NOMO-1 treated with DMSO at 0.1 percent for 48 hours (cell line): ENCODE measurements around the gene EEF1A2.

ENCODE experiments used
- DNase-seq: peaks from one replicate; lab custom pipeline; 2025; ENCODE audit not compliant: unreplicated experiment; lab: John Stamatoyannopoulos, UW

The EEF1A2 gene

GRCh38 chr20:63471717-63471980 is 27.2 kb downstream of the EEF1A2 start:
- no peak for DNase-seq

- DNase-seq = no peak
These were observed 27.7 kb downstream of the EEF1A2 start for GRCh38 chr20:63471002-63471716.

- DNase-seq = no peak
These were observed 28.5 kb downstream of the EEF1A2 start for GRCh38 chr20:63470410-63470809.

GRCh38 chr20:63469713-63470101 is 29.2 kb downstream of the EEF1A2 start:
- DNase-seq = no peak

GRCh38 chr20:63469019-63469712 is 29.7 kb downstream of the EEF1A2 start:
- DNase-seq = no peak

- DNase-seq = no peak
These were observed 30.5 kb downstream of the EEF1A2 start for GRCh38 chr20:63468421-63468820.

GRCh38 chr20:63467294-63468083 is 31.4 kb downstream of the EEF1A2 start:
- DNase-seq = no peak

DNA sequence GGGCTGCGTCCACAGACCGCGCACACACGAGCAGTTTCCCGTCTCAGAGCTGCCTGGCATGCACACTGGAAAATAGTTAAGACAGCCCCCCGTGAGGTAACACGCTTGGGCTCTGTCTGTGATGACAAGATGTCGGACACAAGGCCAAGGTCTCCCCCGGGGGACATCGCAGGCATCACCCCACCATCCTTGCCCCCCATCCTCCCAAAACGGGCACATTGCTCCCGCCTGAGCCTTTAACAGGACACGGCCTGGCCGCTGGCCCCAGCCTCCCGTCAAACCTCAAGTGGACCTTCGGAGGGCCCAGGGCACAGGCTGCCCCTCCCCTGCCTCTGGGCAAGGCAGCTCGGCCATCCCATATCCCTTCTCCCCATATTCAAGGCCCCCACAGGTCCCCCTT is 32.0 kb downstream of the EEF1A2 start:
- no peak for DNase-seq

DNA sequence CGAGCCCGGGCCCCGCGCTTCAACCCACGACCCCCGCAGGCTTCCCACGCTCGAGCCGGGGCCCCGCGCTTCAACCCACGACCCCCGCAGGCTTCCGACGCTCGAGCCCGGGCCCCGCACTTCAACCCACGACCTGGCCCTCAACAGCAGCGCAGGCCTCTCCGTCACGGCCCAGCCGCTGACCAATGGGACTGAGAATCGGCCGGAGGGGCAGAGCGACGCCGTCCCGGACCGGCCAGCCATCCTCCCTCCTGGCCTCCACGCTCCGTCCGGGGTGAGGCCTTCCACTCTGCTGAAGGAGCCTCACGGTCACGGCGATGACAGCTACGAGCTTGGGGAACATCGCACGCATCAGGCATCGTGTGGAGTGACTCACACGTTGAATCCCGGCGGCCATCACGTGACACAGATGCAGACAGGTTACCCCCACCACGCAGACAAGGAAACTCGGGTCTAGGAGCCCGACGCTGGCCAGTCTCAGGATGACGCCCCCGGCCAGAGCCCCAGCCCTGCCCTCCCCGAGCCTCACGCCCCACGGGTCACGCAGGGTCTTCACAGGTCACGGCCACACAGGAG is 32.5 kb downstream of the EEF1A2 start:
- DNase-seq = no peak

DNA sequence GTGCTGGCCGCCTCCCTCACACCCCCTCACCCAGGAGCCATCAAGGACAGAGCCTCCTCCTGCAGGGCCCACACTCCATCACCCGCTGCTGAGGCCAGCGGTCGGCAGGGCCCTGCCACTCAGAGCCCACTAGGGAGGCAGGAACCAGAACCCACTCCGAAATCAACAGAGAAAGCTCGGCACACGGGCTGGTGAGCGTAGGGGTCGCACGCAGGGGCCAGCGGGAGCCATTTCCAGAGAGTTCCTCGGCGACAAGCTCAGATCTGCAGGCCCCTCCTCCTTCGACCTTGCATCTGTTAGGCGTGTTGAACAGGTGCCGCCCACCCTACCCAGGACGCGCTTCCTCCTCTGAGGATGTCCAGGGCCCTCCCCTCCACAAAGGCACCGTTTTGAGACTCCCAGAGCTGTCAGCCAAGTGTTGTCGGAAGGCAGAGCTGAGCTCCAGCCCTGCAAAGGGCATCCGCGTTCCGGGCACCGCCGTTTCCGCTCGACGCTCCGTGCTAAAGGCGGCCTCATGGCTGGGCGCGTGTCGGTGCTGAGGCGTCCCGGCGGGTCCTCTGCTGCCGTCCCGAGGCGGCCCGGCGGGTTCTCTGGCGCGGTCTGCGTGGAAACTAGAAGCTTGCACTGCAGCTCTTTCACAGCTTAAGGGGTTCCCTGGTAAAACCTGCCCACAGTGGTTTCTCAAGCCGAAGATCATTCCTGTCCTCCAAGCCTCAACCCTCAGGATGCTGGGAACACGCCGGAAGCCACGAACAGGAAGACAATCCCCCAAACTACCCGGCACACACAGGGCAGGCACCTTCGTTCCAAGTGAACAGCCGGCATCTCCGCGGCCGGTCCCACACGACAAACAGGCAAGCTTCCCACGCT is 33.3 kb downstream of the EEF1A2 start:
- DNase-seq = no peak

GRCh38 chr20:63464289-63464635 is 34.6 kb downstream of the EEF1A2 start:
- DNase-seq = no peak

GRCh38 chr20:63463400-63464288 is 35.2 kb downstream of the EEF1A2 start:
- no peak for DNase-seq

DNA sequence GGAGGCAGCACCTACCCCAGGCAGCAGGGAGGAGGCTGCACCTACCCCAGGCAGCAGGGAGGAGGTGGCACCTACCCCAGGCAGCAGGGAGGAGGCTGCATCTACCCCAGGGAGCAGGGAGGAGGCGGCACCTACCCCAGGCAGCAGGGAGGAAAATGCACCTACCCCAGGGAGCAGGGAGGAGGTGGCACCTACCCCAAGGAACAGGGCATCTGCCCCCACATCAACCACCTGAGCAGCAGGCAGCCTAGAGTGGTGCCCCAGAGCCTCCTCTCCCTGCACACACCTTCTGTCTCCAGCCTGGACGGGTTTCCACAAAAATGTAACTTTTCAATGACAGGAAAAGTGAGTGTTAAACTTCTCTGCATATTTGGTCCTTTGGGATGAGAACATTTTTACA is 36.6 kb downstream of the EEF1A2 start:
- DNase-seq = no peak

DNA sequence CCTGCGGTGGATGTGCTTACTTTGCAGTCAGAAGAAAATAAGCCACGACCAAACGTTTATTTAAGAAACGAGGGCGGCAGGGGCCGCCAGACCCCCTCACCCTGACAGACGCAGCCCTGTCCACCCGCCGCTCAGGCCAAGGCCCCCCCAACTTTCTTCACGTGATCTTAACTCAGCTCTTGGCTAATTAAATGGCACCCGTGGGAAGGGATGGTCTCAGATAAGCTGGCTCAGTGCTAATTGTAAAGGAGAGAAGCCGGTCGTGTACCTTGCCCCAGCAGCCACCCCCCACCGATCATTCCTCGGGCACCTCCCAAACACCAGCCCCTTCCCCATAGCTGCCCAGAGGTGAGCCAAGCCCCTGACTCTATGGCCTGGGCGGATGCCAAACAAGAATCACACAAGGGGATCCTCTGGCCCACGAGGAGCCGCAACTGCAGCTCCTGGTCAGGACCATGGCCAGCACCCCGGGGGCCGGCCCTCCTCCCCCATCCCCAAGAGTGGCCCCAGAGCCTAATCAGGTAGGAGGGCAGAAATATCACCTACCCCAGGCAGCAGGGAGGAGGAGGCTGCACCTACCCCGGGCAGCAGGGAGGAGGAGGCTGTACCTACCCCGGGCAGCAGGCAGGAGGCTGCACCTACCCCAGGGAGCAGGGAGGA is 37.6 kb downstream of the EEF1A2 start:
- DNase-seq = no peak

DNA sequence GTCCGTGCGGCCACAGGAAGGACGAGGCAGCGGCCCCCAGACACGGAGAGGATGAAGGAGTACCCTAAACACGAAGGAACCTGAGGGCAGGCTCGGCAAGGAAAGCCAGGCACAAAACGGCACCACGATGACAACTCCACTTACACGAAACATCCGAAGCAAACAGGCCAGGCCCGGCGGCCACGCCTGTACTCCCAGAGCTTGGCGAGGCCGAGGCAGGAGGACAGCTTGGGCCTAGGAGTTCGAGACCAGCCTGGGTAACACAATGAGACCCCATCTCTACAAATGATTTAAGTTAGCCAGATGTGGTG is 39.9 kb downstream of the EEF1A2 start:
- no peak for DNase-seq

GRCh38 chr20:63458170-63459069 is 40.5 kb downstream of the EEF1A2 start:
- DNase-seq = no peak

DNA sequence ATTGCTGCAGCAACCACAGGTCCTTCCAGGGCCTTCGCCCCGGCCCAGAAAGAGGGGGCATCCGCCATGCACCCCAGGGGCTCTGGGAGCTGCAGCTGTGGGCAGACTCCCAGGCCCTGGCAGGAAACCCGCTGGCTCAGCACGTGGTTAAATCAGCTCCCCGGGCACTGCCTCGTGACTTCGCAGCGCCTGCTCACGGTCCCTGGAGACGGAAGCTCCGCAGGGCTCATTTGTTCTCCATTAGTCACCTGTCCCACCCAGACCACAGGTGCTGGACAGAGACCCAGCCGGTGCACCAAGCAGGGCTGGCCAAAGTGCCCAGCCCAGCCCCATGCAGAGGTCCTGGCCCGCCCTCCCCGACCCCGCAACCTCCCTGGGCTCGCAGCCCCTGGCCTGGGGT is 41.1 kb downstream of the EEF1A2 start:
- no peak for DNase-seq

- DNase-seq = no peak
These were observed 42.2 kb downstream of the EEF1A2 start for GRCh38 chr20:63456429-63457284.
